Gastroesophageal sphincter (tissue), 3 donors: ENCODE data around the gene RUNX2.

ENCODE experiments used
- EP300 ChIP-seq: sonication (generic); formaldehyde crosslinking; IDR thresholded peaks from one replicate; pipeline ENCODE4 v1.6.1; 2017; ENCODE audit warnings: antibody characterized with exemption, mild to moderate bottlenecking
- POLR2A ChIP-seq, 2 donors: fragments of 450-650 bp; IDR thresholded peaks; one replicate each; pipeline ENCODE4 v1.6.1; 2017; ENCODE audit warnings: antibody characterized with exemption in 2 of 2, mild to moderate bottlenecking in 2 of 2, moderate library complexity in 1 of 2
- POLR2AphosphoS5 ChIP-seq: sonication (generic); formaldehyde crosslinking; IDR thresholded peaks from one replicate; pipeline ENCODE4 v1.6.1; 2017; ENCODE audit warnings: antibody characterized with exemption
- TF ChIP-seq, protein P1 (sequence below), 4 experiments: fragments of 200-600 bp in 2 of 4; fragments of 450-650 bp in 2 of 4; sonication (generic) in 1 of 4; IDR thresholded peaks; one replicate each; pipeline ENCODE4 v1.5.1; 2017 to 2019; ENCODE audit warnings: antibody characterized with exemption in 4 of 4, mild to moderate bottlenecking in 2 of 4, moderate library complexity in 2 of 4

DNA sequence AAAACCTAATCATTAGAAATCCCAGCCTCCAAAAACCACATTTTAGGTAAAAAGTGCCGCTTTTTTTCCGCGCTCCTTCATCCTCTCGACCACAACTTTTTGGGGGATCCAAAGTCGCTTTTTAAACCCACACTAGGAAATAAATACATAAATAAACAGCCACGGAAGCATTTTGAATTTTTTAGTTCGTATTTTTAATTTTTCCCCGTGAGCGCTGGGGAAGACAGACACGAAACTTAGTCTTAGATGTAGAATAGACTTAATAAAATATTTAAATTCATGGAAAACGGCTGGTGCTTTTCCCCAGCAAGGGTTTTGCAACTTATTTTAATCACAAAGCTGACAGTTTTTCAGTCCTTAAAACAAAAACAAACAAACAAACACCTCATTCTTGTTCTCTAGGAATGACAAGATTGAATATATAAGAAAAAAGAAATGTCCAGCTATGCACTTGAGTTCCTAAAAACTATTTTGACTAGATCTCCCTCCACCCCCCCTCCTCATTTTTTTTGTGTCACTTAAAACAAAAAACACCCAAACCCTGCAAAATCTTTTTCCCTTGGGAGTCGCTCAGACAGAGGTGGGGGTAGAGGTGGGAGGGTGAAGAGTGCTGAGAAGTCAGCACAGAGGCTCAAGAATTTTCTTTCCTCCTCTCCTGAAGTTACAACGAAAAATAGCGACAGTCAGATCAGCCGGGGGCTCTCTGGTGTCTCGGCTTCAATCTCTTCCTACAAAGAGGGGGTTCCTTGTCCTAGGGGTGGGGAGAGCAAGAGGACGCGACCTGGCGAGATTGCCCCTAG lies 93.0 kb downstream of the RUNX2 start:
- TF ChIP-seq, protein P1, sequence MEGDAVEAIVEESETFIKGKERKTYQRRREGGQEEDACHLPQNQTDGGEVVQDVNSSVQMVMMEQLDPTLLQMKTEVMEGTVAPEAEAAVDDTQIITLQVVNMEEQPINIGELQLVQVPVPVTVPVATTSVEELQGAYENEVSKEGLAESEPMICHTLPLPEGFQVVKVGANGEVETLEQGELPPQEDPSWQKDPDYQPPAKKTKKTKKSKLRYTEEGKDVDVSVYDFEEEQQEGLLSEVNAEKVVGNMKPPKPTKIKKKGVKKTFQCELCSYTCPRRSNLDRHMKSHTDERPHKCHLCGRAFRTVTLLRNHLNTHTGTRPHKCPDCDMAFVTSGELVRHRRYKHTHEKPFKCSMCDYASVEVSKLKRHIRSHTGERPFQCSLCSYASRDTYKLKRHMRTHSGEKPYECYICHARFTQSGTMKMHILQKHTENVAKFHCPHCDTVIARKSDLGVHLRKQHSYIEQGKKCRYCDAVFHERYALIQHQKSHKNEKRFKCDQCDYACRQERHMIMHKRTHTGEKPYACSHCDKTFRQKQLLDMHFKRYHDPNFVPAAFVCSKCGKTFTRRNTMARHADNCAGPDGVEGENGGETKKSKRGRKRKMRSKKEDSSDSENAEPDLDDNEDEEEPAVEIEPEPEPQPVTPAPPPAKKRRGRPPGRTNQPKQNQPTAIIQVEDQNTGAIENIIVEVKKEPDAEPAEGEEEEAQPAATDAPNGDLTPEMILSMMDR (IDR thresholded peaks at IDR 0.05): no peak
- no peak for TF ChIP-seq POLR2A (IDR thresholded peaks at IDR 0.05)
- TF ChIP-seq EP300: no peak
- TF ChIP-seq POLR2AphosphoS5: no peak
